ENCODE data around the gene CHAF1A.

The CHAF1A gene

GRCh38 chr19:4406626-4407025 is 4.2 kb downstream of the CHAF1A start:
- DNase-seq, result no peak

GRCh38 chr19:4409123-4409933 is 6.9 kb downstream of the CHAF1A start:
- DNase-seq, result no peak

DNA sequence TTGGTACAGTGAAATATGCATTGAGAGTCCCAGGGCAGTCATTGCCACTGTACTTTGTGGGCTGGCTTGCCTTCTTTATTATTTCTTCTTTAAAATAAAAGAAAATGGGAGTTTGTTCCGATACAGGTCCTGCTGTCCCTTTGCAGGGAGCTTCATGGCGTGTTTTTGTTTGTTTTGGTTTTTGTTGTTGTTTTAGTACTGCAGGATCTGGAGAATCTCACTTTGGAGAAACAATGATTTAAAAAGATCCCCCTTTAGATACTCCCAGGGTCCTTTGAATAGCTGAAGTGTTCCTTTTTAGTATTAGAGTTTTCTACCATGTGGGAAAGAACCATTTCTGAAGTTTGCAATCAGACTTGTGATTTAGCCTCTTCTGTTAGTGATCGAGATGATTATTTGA is 11.1 kb downstream of the CHAF1A start:
- DNase-seq, result no peak

- DNase-seq, result no peak
These were observed 11.8 kb downstream of the CHAF1A start for GRCh38 chr19:4414144-4414799.

- no peak for DNase-seq
These were observed 12.4 kb downstream of the CHAF1A start for GRCh38 chr19:4414800-4415321.

GRCh38 chr19:4415352-4415751 is 12.9 kb downstream of the CHAF1A start:
- no peak for DNase-seq

DNA sequence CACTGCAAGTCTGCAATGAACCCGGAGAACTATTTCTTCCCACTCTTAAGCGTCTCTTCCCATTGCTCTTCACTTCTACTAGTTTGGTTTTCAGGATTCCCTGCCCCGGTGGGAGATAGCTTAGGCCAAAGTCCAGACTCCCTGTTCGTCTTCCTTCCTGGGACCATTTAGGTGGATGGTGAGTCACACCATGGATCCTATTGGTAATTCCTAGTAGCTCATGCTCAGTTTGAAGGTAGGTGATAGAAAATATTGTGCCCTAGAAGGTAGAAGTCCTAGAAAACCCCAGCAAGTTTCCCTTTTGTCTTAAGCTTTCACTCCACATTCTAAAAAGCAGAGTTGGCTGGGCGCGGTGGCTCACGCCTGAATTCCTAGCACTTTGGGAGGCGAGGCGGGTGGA is 13.8 kb downstream of the CHAF1A start:
- no peak for DNase-seq

- no peak for DNase-seq
These were observed 21.1 kb downstream of the CHAF1A start for GRCh38 chr19:4423416-4424126.

DNA sequence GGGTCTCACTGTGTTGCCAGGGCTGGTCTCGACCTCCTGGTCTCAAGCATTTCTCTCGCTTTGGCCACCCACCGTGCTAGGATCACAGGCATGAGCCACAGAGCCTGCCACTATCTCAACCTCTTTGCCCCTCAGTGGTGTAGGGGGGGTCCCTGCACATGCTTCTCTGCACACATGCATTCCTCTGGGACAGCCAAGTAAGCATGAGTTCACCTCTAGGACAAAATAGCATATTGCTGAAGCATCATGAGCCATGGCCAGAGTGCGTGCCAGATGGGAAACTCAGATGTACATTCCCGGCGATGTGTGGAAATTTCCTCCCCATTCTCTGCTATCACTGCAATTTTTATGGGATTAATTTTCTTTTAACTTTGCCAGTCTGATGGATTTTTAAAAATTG is 23.1 kb downstream of the CHAF1A start:
- DNase-seq, result no peak

GRCh38 chr19:4428326-4428975 is 26.0 kb downstream of the CHAF1A start:
- no peak for DNase-seq

DNA sequence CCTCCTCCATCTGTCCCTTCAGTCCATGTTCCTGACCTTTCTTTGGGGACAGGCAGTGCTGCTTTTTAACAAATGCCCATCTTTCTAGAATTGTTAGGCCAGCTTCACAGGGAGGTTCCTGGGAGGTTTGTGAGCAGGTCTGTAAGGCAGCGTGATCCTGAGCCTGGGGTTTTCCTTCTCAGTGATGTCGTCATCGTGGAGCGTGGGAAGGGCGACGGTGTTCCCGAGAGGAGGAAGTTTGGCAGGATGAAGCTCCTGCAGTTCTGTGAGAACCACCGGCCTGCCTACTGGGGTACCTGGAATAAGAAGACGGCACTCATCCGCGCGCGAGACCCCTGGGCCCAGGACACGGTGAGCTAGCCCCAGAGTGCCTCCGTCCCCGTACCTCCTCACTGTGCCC is 26.8 kb downstream of the CHAF1A start:
- no peak for DNase-seq

- DNase-seq, result no peak
These were observed 27.3 kb downstream of the CHAF1A start for GRCh38 chr19:4429771-4430171.

DNA sequence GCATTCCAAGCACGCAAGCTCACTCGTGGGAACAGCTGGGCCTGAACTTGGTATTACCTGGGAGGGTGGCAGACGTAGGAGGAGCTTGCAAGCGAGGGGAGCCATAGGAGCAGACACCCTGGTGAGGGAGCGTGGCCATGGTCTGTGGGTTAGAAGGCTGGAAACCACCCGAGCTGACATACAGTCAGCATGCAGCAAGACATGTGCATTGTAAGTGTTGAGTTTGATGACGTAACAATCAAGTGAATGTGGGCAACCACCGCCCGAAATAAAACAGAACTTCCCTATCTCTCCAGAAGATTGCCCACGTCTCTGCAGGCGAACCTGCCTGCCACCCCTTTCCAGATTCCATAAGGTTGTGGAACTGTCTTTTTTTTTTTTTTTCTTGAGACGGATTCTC is 28.3 kb downstream of the CHAF1A start:
- no peak for DNase-seq

GRCh38 chr19:4431296-4431695 is 28.9 kb downstream of the CHAF1A start:
- no peak for DNase-seq

- no peak for DNase-seq
These were observed 29.6 kb downstream of the CHAF1A start for GRCh38 chr19:4431808-4432674.

- DNase-seq, result no peak
These were observed 30.6 kb downstream of the CHAF1A start for GRCh38 chr19:4432918-4433506.

DNA sequence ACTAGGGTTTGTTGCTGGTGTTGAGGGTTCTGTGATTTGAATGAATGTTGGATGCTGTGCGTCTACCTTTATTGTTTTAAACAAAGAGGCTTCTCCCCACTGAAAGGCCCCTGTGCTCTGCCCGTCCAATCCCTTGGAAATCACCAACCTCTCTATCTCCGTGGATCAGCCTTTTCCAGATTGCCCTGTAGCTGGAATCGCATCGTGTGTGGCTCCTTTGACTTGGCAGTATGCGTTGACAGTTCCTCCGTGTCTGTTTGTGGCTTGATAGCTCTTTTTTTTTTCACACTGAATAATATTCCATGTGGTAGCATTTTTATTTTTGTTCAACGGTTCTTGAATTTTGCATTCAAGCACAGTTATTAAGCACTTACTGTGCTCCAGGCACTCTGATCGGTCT is 32.0 kb downstream of the CHAF1A start:
- no peak for DNase-seq

DNA sequence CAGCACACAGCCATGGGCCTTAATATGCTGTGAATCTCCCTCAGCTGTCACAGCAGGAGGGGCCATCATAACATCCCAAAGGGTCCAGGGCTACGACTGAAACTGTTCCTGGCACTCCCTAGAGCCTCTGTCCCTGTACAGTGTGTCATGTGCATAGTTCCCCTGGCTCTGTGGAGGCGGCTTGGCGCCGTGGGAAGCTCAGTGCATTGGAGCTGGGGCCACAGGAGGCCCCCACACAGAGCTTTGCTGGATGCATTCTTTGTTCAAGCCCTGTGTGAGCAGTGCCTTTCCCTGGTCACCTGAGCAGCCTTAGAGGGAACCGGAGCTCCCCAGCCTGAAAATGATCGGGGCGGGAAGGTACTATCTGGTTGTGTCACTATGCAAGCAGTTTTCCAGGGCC is 33.8 kb downstream of the CHAF1A start:
- no peak for DNase-seq

GRCh38 chr19:4437103-4437502 is 34.7 kb downstream of the CHAF1A start:
- no peak for DNase-seq

DNA sequence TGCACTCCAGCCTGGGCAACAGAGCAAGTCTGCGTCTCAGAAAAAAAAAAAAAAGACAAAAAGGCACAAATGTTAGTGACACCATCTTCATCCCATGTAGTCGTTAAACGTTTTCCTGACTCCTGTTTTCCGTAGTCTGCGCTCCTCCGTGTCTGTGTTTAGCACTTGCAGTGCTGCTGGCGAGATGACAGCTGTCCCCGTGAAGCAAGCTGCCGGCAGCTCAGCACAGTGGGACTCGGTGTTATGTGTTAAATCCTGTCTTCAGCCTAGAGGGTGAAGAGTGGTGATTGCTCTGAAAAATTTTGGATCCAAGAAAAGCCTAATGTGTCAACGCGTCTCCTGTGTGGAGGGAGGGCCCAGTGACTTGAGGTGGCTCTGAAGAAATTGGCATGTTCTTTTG is 36.8 kb downstream of the CHAF1A start:
- no peak for DNase-seq

DNA sequence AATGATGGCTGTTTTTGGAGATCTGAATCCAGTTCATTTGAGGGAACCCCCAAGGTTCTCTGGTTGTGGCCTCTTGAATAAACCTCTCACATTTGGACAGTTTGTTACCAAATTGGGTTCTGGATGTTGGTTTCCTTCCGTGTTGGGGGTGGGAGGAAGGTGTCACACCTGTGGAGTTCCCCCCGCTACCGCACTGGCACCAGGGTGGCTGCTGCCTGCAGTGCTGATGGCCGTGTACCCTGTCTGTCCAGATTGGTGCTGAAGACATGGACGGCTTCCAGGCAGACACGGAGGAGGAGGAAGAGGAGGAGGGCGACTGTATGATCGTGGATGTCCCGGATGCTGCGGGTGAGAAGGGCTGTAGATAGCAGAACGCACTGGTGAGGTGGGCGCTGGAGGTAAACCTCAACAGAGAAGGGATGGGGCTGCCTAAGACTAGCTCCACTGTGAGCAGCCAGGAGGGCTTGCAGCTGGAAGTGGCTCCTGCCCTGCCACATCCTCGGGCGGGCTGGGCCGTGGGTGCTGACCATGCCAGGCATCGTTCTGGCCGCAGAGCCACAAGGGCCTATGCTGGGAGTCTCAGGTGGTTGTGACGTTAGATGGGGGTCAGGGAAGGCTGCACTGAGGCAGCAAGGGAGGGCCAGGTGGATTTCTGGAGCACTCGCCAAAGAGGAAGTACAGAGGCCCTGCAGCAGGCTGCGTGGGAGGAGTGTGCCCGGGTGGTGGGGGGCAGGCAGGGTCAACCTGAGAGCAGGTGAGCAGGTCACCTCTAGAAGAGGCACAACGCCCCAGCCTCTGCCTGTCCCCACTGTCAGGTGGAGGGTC is 39.8 kb downstream of the CHAF1A start:
- DNase-seq, result no peak
